ENCODE results near the gene UNC13B. TPM values are rescaled to one million over a fixed set of nuclear protein-coding genes. Genes with fewer than 3 reads are reported as not detected.
"Not testable (repeated sequence)": the region's sequence is repeated elsewhere in the genome, so short reads cannot be mapped to it uniquely, and the experiment has no call there.

Gene UNC13B
- total RNA-seq (2014; rRNA removed; shearing (Covaris generic)), result 9.5 and 10.7 TPM in 2 replicates
- 6.2 and 7.4 TPM in 2 replicates for polyA plus RNA-seq (2015; cell fraction: cytosol; rRNA removed)
- 16.0 and 17.0 TPM in 2 replicates for polyA plus RNA-seq (2015; cell fraction: nucleus; rRNA removed)

DNA sequence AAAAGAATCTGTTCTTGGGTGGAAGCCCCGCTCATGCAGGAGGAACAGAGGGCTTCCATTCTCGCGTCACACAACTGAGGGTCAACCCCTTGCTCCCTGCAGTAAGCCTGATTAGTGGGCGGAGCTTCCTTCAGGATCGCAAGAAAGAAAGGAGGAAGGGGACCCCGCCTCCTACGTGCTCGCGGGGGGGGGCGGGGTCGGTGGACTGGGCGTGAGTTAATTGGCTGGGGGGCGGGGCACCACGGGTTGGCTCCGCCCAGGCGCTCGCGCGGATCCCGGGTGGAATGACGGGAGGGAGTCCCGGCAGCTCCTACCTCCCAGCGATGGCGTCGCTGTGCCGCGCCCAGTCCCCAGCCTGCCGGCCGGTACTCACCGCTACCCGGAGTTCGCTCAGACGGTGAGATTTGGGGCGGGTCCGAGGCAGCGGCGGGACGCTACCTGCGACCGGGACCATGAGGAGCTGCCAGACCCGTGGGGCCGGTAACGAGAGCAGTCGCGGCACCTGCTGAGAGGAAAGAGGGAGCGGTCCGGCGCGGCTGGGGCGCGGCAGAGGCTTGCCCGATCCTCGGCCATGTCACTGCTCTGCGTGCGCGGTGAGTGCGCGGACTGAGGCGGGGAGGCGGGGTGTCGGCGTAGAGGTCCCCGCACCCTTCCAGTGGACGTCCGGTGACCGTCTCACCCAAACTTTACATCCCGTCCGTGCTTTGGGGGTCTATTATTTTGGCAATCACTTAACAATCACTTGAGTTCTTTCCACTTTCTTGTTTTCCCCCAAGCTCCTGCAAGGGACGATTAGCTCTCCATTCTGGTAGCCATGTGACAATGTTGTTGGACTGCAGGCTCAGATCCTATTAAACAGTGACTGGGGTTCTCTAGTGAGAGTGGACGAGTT lies at the start of gene UNC13B:
TSS of gene UNC13B (plus strand) at position 297 of the 892 bp plus-strand sequence. CDS start at position 572, 275 bp downstream.
- peak; percentile 85 for DNase-seq (ENCODE audit: low read depth)

DNA sequence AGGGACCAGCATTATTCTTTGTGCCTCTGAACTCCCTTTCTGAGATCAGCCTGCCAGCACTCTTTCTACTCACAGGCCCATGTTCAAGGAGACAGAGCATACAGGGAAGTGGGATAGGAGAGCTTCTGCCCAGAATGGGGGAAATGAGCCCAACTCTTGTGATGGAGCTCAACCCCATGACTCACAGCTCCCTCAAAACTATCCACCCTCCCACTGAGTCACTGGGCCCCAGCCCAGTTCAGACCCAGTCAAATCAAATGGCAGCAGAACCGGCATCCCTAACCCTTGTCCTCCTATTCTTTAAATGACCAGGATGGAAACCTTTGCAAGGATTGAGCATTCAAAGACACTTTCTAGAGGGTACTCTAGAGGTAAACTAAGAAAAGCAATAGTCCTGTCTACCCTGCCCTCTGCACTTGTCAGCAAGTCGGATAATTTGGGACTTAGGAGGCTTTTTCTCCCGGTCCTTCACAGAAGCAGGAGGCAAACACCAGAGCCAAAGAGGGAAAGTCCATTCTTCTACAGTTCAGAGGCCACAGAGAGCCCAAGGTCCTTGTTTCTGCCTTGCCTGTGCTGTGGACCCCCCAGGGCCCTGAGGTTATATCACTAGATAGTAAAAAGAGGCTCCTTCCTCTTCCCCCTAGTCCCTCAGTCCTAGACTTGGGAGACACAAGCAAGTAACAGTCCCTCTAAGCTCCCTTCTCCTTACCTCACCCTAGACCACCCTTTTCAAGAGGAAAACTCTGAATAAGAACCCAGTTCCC lies 49.4 kb upstream of the UNC13B start:
- peak; percentile 66 for DNase-seq (ENCODE audit: low read depth)

DNA sequence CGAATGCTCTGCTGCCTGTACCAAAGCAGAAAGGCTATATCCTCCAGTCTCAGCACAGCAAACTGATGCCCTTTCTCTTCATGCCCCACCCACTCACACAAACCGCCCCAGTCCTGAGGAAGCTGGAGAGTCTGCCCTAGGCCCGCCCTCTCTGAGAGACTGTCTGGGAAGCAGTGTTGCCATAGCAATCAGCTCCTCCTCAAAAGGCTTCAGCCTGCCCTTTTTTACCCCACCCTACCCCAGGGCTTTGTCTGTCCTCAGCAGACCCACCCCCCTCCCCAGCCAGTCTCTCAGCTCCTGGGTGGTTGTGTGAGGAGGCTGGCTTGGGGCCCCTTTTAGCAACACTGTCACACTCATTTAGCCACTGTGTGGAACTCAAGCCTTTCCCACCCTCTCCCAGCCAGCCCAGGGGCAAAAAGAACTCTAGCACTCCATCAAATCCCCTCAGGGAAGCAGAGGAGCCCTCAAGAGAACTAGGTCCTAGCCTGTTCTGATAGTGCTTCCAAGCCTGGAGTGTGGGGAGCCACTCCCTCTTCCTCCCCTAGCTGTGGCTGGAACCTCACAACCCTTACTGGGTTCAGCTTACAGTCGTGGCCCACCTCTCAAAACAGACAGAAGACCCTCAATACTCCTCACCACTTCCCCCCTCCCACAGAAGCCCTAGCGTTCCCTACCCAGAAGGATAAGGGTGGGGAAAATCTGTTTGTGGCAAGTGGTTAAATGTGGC lies 47.5 kb upstream of the UNC13B start:
- peak; percentile 93 for DNase-seq (ENCODE audit: low read depth)

DNA sequence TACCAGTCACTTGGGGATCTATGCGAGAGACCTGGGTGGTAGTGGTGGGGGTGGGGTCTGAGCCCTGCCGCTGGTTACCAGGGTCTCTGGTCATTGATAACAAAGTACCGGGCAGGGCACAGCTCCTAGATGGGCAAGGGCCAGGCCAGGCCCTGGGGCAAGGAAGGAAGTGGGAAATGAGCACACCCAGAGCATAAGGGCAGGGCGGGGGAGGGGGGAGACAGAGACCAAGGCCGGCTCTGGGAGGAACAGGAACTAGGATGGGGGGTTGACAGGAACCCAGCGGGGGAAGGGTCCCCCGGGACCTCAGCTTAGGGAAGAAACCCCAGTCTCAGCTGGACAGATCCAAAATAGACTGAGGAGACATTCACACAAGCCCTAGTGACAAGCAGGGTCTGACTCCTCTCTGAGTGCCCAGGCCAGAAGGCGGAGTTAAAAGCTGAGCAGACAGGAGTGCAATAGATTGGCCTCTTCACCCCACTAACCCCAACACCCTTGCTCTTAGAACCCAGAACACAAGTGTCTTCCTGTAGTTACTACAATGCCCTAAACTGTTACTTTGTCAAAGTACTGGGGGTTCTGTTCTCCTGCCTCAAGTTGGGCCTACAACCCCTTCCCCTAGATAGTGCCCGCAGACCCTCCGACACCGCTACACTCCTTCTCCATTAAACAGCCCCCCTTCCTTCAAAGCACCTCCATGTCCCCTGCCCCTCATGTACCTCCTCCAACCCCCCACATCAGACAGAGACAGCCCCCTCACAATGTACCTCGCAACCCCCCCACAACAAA lies 46.8 kb upstream of the UNC13B start:
- peak; percentile 56 for DNase-seq (ENCODE audit: low read depth)

DNA sequence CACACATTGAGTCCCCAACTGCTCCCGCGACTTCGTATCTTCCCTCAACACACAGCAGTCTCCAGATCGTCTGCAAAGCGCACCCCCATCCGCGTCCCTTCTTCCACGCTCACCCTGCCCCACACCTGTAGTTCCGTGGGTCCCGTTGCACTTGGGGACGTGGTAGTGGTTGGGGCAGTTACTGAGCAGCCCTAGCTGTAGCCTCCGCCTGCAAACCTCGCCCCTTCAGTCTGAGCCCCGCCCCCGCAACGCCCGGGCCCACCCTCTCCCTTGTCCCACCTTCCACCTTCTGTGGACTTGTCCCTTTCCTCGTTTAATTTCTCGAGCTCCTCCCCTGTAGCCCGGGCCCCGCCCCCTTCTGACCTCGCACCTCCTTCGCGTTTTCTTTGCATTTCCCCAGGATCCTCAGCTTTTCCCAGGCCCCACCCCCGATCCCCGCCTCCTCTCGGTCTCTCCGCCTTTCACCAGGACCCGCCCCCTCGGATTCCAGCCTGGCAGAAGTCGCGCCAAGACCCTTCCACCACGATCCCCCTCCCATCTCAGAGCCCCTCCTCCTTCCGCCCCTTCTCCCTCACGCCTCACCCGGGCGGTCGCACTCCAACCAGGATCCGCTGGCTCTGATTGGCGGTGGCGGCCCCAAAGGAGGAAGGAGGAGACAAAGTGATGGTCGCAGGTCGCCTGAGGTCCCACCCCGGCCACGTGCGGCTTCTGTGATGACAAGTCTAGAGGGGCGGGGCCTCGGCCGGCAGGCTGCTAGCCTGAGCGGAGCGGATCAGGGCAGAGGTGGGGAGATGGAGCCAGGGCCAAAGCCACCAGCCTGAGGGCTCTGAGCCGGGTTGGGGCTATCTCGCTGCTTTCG lies 45.9 kb upstream of the UNC13B start, which contains the start of gene ATOSB:
TSS of gene ATOSB (minus strand) at position 183 of the 859 bp plus-strand sequence. CDS start 7,588 bp downstream, outside the sequence.
- peak; percentile 96 for DNase-seq (ENCODE audit: low read depth)

DNA sequence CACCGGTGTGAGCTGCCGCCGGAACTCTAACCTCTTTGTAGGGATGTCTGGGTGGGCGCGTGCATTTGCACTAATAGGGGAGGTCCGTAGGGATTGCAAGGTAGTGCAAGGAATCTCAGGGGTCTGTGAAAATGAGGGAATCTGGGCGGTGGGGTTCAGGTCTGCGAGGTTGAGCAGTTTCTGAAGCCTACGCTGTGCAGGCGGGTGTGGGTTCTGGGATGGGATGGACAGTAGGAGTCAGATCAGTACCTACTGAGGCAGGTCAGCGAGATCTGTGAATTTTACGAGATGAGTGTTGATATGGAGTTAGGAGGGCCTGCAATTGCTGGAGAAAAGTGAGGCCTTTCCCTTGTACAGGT lies 45.3 kb upstream of the UNC13B start:
- no peak for DNase-seq (ENCODE audit: low read depth)

DNA sequence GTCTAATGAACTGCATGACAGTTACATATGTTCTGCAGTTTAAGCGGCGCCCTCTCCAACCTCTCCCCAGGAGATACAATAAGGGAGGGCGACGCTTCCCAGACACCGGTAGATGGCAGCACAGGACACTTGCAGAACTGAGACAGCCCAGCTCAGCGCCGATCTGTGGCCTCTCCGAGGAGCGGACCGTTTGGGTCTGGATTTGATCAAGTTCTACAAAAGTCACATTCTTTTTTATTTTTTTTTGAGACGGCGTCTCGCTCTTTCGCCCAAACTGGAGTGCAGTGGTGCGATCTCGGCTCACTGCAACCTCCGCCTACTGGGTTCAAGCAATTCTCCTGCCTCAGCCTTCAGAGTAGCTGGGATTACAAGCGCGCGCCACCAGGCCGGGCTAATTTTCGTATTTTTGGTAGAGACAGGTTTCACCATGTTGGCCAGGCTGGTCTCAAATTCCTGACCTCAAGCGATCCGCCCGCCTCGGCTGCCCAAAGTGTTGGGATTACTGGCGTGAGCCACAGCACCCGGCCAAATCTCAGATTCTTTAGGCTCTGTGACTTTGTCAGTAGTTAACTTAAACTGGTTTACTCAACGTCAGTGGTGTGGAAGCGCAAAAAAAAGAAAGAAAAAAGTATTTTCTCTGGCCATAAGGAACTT lies 44.8 kb upstream of the UNC13B start:
- peak; percentile 82 for DNase-seq (ENCODE audit: low read depth)

DNA sequence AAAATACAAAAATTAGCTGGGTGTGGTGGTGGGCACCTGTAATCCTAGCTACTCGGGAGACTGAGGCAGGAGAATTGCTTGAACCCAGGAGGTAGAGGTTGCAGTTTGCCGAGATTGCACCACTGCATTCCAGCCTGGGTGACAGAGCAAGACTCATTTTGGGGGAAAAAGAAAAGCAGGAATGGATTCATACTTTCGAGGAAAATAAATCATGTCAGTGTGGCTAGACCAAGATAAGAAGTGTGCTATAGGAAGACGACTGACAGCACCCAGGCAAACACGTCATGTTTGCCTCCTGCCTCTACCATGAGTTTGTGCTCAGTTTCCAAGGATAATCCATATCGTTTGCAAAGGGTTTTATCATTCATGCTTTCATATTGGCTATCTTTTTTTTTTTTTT lies 26.9 kb upstream of the UNC13B start:
- no peak for DNase-seq (ENCODE audit: low read depth)

DNA sequence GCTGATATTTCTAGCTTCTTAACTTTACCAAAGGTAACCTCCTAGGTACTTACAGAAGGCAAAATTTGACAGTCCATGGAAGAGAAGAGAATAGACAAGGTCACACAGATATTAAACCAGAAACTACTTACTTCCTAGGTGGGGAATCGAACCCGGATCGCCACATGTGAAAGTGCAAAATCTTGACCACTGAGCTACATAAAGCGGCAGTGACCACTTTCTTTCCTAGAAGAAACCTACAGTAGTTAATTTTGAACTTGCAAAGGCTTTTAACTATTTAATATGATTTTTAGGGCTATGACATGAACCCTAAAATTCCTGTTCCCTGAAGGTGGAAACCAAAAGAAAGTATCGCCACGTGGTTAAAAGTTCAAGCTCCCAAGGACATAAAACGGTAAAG lies 25.8 kb upstream of the UNC13B start:
- DNase-seq (ENCODE audit: low read depth), result no peak

DNA sequence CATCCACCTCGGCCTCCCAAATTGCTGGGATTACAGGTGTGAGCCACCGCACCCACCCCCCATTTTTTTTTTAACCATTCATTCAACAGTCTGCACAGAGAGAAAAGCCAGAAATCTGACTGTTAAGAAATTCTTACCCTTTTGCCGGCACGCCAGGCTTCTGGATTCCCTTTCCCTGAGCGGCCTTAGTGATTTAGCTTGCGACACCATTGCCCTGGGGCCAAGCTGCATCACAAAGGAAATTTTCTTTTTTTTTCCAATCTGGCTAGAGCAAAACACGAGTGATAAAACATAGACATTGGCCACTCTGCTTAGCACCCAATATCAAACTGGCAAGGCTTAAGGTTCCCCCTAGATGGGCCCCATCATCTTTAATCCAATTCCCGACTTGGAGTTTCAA lies 24.9 kb upstream of the UNC13B start:
- no peak for DNase-seq (ENCODE audit: low read depth)

DNA sequence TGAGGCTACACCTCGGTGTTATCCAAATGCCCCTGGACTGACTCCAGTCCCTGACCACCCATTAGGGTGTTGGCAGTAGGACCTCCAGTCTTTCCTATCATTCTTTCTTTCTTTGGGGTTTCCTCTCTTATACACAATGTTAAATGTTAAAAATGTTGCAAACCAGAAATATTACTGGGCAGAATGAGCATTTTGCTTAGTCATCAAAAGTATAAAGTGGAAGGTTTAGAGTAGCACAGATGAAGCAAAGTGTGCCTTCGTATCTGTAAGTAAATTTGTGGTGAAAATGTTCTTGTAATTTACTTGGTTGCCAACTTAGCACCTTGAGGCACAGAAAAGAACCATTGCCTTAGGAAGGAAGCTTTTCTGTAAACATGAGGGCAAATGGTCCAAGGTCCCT lies 21.7 kb upstream of the UNC13B start:
- DNase-seq (ENCODE audit: low read depth), result no peak

DNA sequence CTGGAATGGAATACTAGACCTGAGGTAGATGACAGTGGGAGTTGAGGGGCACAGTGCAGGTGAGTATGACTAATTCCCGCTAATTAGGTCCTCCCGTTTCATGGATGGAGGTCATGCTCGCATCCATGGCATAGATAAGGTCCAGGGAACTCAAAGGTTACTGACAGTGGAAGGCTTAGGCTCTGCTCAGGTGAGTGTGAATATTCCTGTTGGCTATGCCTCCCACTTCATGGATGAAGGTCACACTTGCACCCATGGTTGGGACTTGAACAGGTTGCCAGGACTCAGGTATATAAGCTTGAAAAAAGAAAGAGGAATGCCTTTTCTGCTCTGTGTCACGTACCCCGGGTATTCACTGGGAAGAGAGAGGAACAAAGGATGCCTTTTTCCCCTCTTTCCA lies 19.8 kb upstream of the UNC13B start:
- no peak for DNase-seq (ENCODE audit: low read depth)

DNA sequence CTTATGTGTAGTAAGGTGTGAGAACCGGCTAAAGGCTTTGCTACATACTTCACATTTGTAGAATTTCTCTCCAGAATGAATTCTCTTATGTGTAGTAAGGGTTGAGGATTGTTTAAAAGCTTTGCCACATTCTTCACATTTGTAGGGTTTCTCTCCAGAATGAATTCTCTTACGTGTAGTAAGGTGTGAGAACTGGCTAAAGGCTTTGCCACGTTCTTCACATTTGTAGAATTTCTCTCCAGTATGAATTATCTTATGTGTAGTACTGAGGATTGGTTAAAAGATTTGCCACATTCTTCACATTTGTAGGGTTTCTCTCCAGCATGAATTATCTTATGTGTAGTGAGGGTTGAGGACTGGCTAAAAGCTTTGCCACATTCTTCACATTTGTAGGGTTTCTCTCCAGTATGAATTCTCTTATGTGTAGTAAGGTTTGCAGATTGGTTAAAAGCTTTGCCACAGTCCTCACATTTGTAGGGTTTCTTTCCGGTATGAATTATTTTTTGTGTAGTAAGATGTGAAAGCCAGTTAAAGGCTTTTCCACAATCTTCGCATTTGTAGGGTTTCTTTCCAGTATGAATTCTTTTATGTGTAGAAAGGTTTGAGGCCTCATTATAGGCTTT lies 13.8 kb upstream of the UNC13B start:
- not testable (repeated sequence) for DNase-seq (ENCODE audit: low read depth)

DNA sequence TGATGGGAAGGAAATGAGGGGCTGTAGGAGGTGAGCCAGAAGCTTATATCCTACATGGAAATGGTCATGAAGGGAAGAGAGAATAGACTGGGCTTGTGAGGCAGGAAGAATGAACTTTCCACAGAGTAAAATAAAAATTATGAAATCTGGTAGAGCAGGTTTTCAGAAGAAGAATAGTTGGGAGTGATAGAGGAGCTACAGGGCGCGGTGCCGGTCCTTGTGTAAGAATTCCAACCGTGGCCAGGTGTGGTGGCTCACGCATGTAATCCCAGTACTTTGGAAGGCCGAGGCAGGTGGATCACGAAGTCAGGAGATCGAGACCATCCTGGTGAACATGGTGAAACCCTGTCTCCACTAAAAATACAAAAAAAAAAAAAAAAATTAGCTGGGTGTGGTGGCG lies 8.9 kb upstream of the UNC13B start:
- no peak for DNase-seq (ENCODE audit: low read depth)

DNA sequence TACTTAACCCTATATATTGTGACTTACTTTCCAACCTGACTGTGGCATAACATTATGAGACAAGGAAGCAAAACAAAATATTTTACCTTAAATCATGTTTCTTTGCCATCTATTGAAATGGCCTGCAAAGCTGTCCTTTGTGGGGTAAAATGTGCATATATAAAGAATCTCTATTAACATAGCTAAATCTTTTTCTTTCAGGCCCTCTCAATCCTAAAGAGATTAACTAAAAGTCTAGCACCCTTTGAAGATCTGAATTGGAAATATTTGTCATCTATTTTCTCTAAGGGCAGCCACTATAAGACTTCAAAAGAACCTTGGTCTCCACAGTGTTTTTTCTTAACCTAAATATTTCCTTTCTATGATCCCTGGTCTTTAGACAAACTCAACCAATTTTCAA lies 5.0 kb upstream of the UNC13B start:
- no peak for DNase-seq (ENCODE audit: low read depth)

DNA sequence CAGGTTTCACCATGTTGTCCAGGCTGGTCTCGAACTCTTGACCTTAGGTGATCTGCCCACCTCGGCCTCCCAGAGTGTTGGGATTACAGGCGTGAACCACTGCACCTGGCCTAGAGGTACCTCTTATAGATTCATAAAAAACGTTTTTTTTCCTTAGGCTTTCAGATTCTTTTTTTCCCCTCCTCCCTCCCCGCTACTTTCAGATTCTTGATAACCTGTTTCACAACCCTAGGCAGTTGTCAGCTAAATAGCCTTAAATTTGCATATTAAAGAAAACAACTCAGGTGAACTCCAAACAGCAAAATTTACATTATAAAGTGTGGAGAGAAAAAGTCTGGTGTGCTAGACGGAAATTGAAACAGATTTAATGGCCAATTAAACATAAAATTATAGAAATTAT lies 4.0 kb upstream of the UNC13B start:
- DNase-seq (ENCODE audit: low read depth), result not testable (repeated sequence)

DNA sequence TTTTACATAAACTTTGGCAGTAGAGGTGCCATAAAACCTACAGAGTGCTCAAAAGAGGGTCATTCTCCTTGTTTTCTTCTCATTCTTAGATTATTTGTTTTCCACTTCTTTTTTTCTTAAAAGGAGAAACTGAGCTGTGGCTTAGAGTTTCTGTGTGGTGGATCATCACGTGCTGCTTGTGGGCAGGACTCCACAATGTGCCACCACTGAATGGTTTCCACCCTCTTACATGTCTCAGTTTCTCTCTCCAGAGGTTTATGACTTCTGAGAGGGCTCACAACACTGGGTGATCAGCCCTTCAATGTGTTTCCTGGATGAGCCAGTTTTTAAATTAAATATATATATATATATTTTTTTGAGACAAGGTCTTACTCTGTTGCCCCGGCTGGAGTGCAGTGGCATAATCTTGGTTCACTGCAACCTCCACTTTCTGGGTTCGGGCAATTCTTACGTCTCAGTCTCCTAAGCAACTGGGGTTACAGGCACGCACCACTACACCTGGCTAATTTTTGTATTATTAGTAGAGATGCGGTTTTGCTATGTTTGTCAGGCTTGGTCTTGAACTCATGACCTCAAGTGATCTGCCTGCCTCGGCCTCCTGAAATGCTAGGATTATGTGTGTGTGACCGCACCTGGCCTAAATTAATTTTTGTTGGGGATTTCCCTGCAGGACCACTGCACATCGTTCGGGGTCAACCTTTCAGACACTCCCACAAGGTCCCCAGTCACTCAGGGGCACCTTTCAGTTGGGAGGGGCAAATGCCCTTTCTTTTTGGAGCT lies 3.1 kb upstream of the UNC13B start:
- DNase-seq (ENCODE audit: low read depth), result no peak

Measured in HT1080 (cell line).